RWPE1 (cell line): ENCODE data around the gene RIC8A.
"Not testable (repeated sequence)": the region's sequence is repeated elsewhere in the genome, so short reads cannot be mapped to it uniquely, and the experiment has no call there.

Source experiments
- CTCF ChIA-PET: fragments of 350-600 bp; sonication (Branson Sonifier 250); formaldehyde crosslinking; extraction: SDS; loops from one replicate; lab custom pipeline; 2021; lab: Yijun Ruan, JAX
- POLR2A ChIA-PET: fragments of 400-600 bp; formaldehyde crosslinking; extraction: SDS; loops from one replicate; lab custom pipeline; 2020; ENCODE audit warnings: antibody characterized with exemption; ENCODE audit not compliant: low non-redundant PET; lab: Yijun Ruan, JAX
- DNase-seq: peaks from one replicate; pipeline ENCODE4 v3.0.0; 2012; ENCODE audit warnings: low spot score
- H3K27ac ChIP-seq: fragments of 450-650 bp; 2 replicates; pipeline ENCODE4 v1.5.1; 2017
- CTCF ChIP-seq: fragments of 450-650 bp; conservative IDR thresholded peaks from 2 replicates; pipeline ENCODE4 v1.5.1; 2017; ENCODE audit warnings: low read depth, mild to moderate bottlenecking

Gene RIC8A

GRCh38 chr11:218815-219593 is 11.5 kb downstream of the RIC8A start:
- ChIA-PET CTCF (no interaction called here), POLR2A (no interaction called here)
- no peak for DNase-seq
- no peak overlapping the region for H3K27ac ChIP-seq
- TF ChIP-seq CTCF: no peak

DNA sequence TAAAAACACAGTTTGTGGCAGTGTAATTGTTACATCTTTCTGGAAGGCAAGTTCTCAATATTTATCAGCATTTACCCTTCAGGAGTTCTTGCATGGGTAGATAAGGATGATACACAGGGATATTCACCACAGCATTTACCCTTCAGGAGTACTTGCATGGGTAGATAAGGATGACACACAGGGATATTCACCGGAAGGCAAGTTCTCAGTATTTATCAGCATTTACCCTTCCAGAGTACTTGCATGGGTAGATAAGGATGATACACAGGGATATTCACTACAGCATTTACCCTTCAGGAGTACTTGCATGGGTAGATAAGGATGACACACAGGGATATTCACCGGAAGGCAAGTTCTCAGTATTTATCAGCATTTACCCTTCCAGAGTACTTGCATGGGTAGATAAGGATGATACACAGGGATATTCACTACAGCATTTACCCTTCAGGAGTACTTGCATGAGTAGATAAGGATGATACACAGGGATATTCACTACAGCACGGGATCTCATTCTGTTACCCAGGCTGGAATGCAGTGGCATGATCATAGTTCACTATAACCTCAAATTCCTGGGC is 13.2 kb downstream of the RIC8A start:
- POLR2A ChIA-PET, CTCF ChIA-PET, H3K27ac ChIP-seq, DNase-seq: not testable (repeated sequence)

- POLR2A ChIA-PET: interaction anchor here (0.6 kb wide), 1 partner anchor 261 kb away, joined by 11 read pairs; no protein-coding TSS in a partner anchor
- CTCF ChIA-PET: interaction anchor here (0.6 kb wide), 1 partner anchor 289 kb away, joined by 4 read pairs; no protein-coding TSS in a partner anchor
- no peak overlapping the region for H3K27ac ChIP-seq
- TF ChIP-seq CTCF: no peak
- no peak for DNase-seq
Observed at GRCh38 chr11:221539-221938, 14.0 kb downstream of the RIC8A start.

- CTCF ChIA-PET: interaction anchor here (0.6 kb wide), 1 partner anchor 288 kb away, joined by 4 read pairs; no protein-coding TSS in a partner anchor
- DNase-seq: no peak
- POLR2A ChIA-PET: interaction anchor here (0.6 kb wide), 1 partner anchor 260 kb away, joined by 11 read pairs; no protein-coding TSS in a partner anchor
- H3K27ac ChIP-seq: peak overlapping the region; percentile 72
- no peak for TF ChIP-seq CTCF
Observed at GRCh38 chr11:221998-222789, 14.7 kb downstream of the RIC8A start.

DNA sequence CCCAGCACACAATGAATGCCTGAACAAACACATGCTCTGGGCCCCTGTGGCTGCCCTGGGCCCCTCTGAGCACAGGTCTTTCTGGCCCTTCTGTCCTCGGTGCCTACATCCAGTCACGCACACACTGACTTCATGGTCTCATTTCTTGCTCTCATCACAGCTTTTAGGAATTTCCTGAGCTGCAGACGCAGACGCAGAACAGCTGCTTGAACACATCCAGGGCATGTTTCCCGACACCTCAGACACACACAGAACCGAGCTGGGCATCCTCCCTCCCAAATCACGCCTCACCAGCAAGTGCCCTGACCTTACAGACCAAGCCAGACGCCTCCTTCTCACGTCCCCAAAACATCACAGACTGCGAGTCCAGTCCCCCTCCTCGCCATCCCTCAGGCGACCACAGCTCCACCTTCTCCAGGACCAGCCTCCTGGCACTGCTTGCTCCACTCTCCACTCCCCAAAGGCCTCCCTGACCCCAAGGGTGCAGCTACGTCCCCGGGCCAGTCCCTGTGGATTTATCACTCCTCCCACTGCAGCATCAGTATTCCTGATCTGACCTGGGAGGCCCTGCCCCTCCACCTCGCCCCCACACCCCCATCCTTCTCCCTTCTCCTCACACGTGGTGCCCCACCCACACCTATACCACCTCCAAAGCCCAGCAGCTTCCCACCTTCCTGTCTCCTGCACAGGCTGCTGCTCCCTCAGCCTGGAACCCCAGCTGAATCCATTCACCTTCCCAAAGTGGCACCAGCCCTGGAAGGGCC is 15.7 kb downstream of the RIC8A start:
- DNase-seq: no peak
- no peak for TF ChIP-seq CTCF
- CTCF ChIA-PET: interaction anchor here (0.6 to 1.1 kb wide), 2 partner anchors 117 to 228 kb away, joined by 3 read pairs; no protein-coding TSS in a partner anchor
- POLR2A ChIA-PET: no interaction called here
- H3K27ac ChIP-seq: peak overlapping the region; percentile 72

- no peak for TF ChIP-seq CTCF
- H3K27ac ChIP-seq: peak overlapping the region; percentile 72
- DNase-seq: no peak
- CTCF ChIA-PET: interaction anchor here (1.1 kb wide), 1 partner anchor 227 kb away, joined by 3 read pairs; no protein-coding TSS in a partner anchor
- POLR2A ChIA-PET: no interaction called here
Observed at GRCh38 chr11:223884-224283, 16.4 kb downstream of the RIC8A start.
